ENCODE data around the gene NOC4L.

DNA sequence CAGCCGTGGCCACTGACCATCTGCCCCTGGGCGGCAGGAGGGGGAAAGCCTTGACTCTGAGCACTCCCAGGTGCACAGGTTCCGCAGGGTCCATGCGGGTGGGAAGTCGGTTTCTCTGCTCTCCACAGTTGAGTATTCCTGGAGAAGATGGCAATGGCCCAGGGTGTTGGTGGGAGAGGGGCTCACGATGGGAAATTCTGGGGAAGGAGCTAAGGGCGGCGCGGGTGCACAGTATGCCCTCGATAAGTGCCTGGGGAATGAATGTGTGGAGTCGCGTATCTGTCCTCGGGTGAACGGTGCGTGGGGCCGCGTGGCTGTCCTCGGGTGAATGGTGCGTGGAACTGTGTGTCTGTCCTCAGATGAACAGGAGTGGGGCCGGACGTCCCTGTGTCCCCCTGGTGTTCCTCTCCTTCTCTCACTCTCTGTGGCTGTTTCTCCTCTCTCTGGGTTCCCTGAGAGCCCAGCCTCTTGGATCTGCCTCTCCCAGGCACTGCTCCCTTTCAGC, 38.0 kb downstream of the NOC4L start:
- TF ChIP-seq, protein P1, sequence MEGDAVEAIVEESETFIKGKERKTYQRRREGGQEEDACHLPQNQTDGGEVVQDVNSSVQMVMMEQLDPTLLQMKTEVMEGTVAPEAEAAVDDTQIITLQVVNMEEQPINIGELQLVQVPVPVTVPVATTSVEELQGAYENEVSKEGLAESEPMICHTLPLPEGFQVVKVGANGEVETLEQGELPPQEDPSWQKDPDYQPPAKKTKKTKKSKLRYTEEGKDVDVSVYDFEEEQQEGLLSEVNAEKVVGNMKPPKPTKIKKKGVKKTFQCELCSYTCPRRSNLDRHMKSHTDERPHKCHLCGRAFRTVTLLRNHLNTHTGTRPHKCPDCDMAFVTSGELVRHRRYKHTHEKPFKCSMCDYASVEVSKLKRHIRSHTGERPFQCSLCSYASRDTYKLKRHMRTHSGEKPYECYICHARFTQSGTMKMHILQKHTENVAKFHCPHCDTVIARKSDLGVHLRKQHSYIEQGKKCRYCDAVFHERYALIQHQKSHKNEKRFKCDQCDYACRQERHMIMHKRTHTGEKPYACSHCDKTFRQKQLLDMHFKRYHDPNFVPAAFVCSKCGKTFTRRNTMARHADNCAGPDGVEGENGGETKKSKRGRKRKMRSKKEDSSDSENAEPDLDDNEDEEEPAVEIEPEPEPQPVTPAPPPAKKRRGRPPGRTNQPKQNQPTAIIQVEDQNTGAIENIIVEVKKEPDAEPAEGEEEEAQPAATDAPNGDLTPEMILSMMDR (IDR thresholded peaks at IDR 0.05), result no peak
- TF ChIP-seq POLR2A (IDR thresholded peaks at IDR 0.05), result no peak

All from right lobe of liver (tissue), 4 donors.